Measurements from ENCODE around the gene COX14. TPM values are rescaled to one million over a fixed set of nuclear protein-coding genes. Genes with fewer than 3 reads are reported as not detected.

Gene COX14
- polyA plus RNA-seq, 3 donors = 63.8 to 257 (median 231) TPM

- peaks cover 59% of the 10 kb centered on the region for H3K79me2 ChIP-seq (ENCODE audit: insufficient read depth, low read length)
Observed at GRCh38 chr12:50120953-50121352, 8.9 kb downstream of the COX14 start.

GRCh38 chr12:50121641-50122040 lies 9.6 kb downstream of the COX14 start:
- H3K4me2 ChIP-seq (replicated peaks; ENCODE audit: extremely low read depth, low read length, poor library complexity, severe bottlenecking) = no peak overlapping the region
- no peak overlapping the region for H3K9ac ChIP-seq (ENCODE audit: insufficient read depth, low read length, poor library complexity, severe bottlenecking)
- no peak for DNase-seq
- no peak overlapping the region for H3K27ac ChIP-seq (ENCODE audit: low read depth in 1 of 2, low read length in 2 of 2)
- peaks cover 88% of the 10 kb centered on the region for H4K20me1 ChIP-seq (ENCODE audit: insufficient read depth, low read length)
- 100% methylated on average over 2 of the region's 5 CpGs for WGBS (ENCODE audit: insufficient coverage)
- no peak overlapping the region for H3K4me3 ChIP-seq (replicated peaks in 1 of 3; ENCODE audit: low read depth in 2 of 3, low read length in 3 of 3)
- Mint-ChIP-seq H3K36me3 (peaks cover 66 to 82% of the 10 kb centered on the region in 2 donors), H3K9me3 (no peaks in the 10 kb centered on the region), H3K27me3 (ENCODE audit: low read depth in 3 of 3) (peaks cover 0 to 1% (median 0%) of the 10 kb centered on the region in 3 donors), H3K4me1 (peaks cover 2% of the 10 kb centered on the region), H3K27ac (peak overlapping the region in 2 of 7 donors; percentile 1 to 26), H3K4me3 (no peak overlapping the region)
- no peaks in the 10 kb centered on the region for H3K4me1 ChIP-seq (ENCODE audit: control insufficient read depth in 1 of 2, insufficient read depth in 2 of 2, low read length in 2 of 2)
- intact Hi-C loops (cut with micrococcal nuclease) = no loop called here
- H3K79me2 ChIP-seq (ENCODE audit: insufficient read depth, low read length) = peaks cover 52% of the 10 kb centered on the region
- no peak for TF ChIP-seq CTCF (IDR thresholded peaks at IDR 0.05)
- H3K27me3 ChIP-seq (ENCODE audit: control insufficient read depth in 2 of 2, insufficient read depth in 2 of 2, low read length in 2 of 2) = no peaks in the 10 kb centered on the region
- H3K9me3 ChIP-seq (replicated peaks in 1 of 2; ENCODE audit: control insufficient read depth in 1 of 2, insufficient read depth in 1 of 2, low read length in 2 of 2) = no peaks in the 10 kb centered on the region
- no peak overlapping the region for H2AFZ ChIP-seq (ENCODE audit: insufficient read depth, low read depth, low read length, poor library complexity, severe bottlenecking)
- H3K36me3 ChIP-seq (replicated peaks in 1 of 2; ENCODE audit: control insufficient read depth in 1 of 2, insufficient read depth in 2 of 2, low read length in 2 of 2) = peaks cover 60 to 75% of the 10 kb centered on the region in 2 donors

More at GRCh38 chr12:50120953-50121352, 8.9 kb downstream of the COX14 start:
- Histone ChIP-seq H3K9ac (ENCODE audit: insufficient read depth, low read length, poor library complexity, severe bottlenecking) (no peak overlapping the region), H3K4me2 (replicated peaks; ENCODE audit: extremely low read depth, low read length, poor library complexity, severe bottlenecking) (no peak overlapping the region), H2AFZ (ENCODE audit: insufficient read depth, low read depth, low read length, poor library complexity, severe bottlenecking) (no peak overlapping the region), H3K4me3 (replicated peaks in 1 of 3; ENCODE audit: low read depth in 2 of 3, low read length in 3 of 3) (no peak overlapping the region), H4K20me1 (ENCODE audit: insufficient read depth, low read length) (peaks cover 95% of the 10 kb centered on the region), H3K4me1 (ENCODE audit: control insufficient read depth in 1 of 2, insufficient read depth in 2 of 2, low read length in 2 of 2) (no peaks in the 10 kb centered on the region), H3K36me3 (replicated peaks in 1 of 2; ENCODE audit: control insufficient read depth in 1 of 2, insufficient read depth in 2 of 2, low read length in 2 of 2) (peaks cover 63 to 79% of the 10 kb centered on the region in 2 donors), H3K27me3 (ENCODE audit: control insufficient read depth in 2 of 2, insufficient read depth in 2 of 2, low read length in 2 of 2) (no peaks in the 10 kb centered on the region), H3K9me3 (replicated peaks in 1 of 2; ENCODE audit: control insufficient read depth in 1 of 2, insufficient read depth in 1 of 2, low read length in 2 of 2) (no peaks in the 10 kb centered on the region), H3K27ac (ENCODE audit: low read depth in 1 of 2, low read length in 2 of 2) (no peak overlapping the region)
- Mint-ChIP-seq H3K27ac (peak overlapping the region in 1 of 7 donors; percentile 55), H3K27me3 (ENCODE audit: low read depth in 3 of 3) (peaks cover 0 to 1% (median 0%) of the 10 kb centered on the region in 3 donors), H3K4me1 (peaks cover 4% of the 10 kb centered on the region), H3K36me3 (peaks cover 69 to 84% of the 10 kb centered on the region in 2 donors), H3K9me3 (no peaks in the 10 kb centered on the region), H3K4me3 (no peak overlapping the region)
- WGBS (ENCODE audit: insufficient coverage) = 100% methylated on average over 3 of the region's 3 CpGs
- no peak for TF ChIP-seq CTCF (IDR thresholded peaks at IDR 0.05)
- intact Hi-C loops (cut with micrococcal nuclease) = no loop called here
- DNase-seq = no peak
